Caco-2 (cell line): ENCODE results near the gene OST4. TPM values are rescaled to one million over a fixed set of nuclear protein-coding genes. Genes with fewer than 3 reads are reported as not detected.

Source experiments
- BruUV-seq: library from RNA; stranded (reverse); fragments of 400-500 nt; replicated peaks from 2 replicates; lab custom pipeline; 2021; lab: Mats Ljungman, UMichigan
- CTCF ChIA-PET: fragments of 300-600 bp; sonication (Branson Sonifier 250); formaldehyde crosslinking; loops from one replicate; lab custom pipeline; 2022; ENCODE audit warnings: antibody characterized with exemption; lab: Charles Lee
- POLR2A ChIA-PET: fragments of 300-600 bp; sonication (Branson Sonifier 250); formaldehyde crosslinking; loops from one replicate; lab custom pipeline; 2022; ENCODE audit warnings: antibody characterized with exemption; lab: Charles Lee
- DNase-seq, 2 experiments: peaks; one replicate each; pipeline versions ENCODE4 v3.0.0 to v3.0.0-alpha.2; 2020 to 2022
- H3K27me3 ChIP-seq: replicated peaks from 2 replicates; pipeline ENCODE4 v1.6.0; 2011; ENCODE audit warnings: low read length; ENCODE audit not compliant: control insufficient read depth, insufficient read depth
- H3K36me3 ChIP-seq: 2 replicates; pipeline ENCODE4 v1.5.1; 2011; ENCODE audit warnings: low read length; ENCODE audit not compliant: control insufficient read depth, insufficient read depth
- H3K4me1 ChIP-seq: fragments of 250-450 bp; sonication (Bioruptor Pico); 2 replicates; pipeline ENCODE4 v1.5.1; 2020; ENCODE audit warnings: mild to moderate bottlenecking
- H3K4me3 ChIP-seq: 2 replicates; pipeline ENCODE4 v1.5.1; 2011; ENCODE audit warnings: low read depth, mild to moderate bottlenecking, control low read depth, low read length
- H3K9me3 ChIP-seq: fragments of 250-450 bp; sonication (Bioruptor Pico); 2 replicates; pipeline ENCODE4 v1.5.1; 2020; ENCODE audit warnings: mild to moderate bottlenecking, moderate library complexity
- H3K27ac Mint-ChIP-seq: one replicate; pipeline ENCODE4 v1.8.0; 2022; ENCODE audit warnings: mixed read lengths; ENCODE audit not compliant: unreplicated experiment
- H3K27me3 Mint-ChIP-seq: one replicate; pipeline ENCODE4 v1.8.0; 2022; ENCODE audit warnings: mixed read lengths; ENCODE audit not compliant: insufficient read depth, unreplicated experiment
- H3K36me3 Mint-ChIP-seq: one replicate; pipeline ENCODE4 v1.8.0; 2022; ENCODE audit warnings: mild to moderate bottlenecking, mixed read lengths; ENCODE audit not compliant: insufficient read depth, unreplicated experiment
- H3K4me1 Mint-ChIP-seq: one replicate; pipeline ENCODE4 v1.8.0; 2022; ENCODE audit warnings: low read depth, mixed read lengths; ENCODE audit not compliant: unreplicated experiment
- H3K4me3 Mint-ChIP-seq: one replicate; pipeline ENCODE4 v1.8.0; 2022; ENCODE audit warnings: mild to moderate bottlenecking, moderate library complexity, mixed read lengths; ENCODE audit not compliant: unreplicated experiment
- H3K9me3 Mint-ChIP-seq: one replicate; pipeline ENCODE4 v1.8.0; 2022; ENCODE audit warnings: mixed read lengths; ENCODE audit not compliant: unreplicated experiment
- intact Hi-C: fragments of 100-400 bp; cut with micrococcal nuclease; formaldehyde crosslinking; loops from one replicate; pipeline ENCODE4 v1.10.0; 2022; ENCODE audit not compliant: unreplicated experiment
- total RNA-seq: library from RNA; stranded (reverse); gene quantifications from 2 replicates; pipeline ENCODE4 v1.2.3, GENCODE V29; 2022
- TF ChIP-seq, protein P1 (sequence below), 2 experiments: fragments of 200-600 bp in 1 of 2; IDR thresholded peaks; 1 replicate in 1 of 2; 2 replicates in 1 of 2; pipeline versions ENCODE4 v1.5.1 to v1.8.0; 2011 to 2022; ENCODE audit warnings: antibody characterized with exemption in 1 of 2, control low read depth in 1 of 2, inconsistent platforms in 1 of 2, low read depth in 1 of 2, low read length in 1 of 2, mild to moderate bottlenecking in 1 of 2, moderate library complexity in 1 of 2; ENCODE audit not compliant: insufficient read depth in 1 of 2, severe bottlenecking in 1 of 2, unreplicated experiment in 1 of 2

The OST4 gene
- total RNA-seq, 1 experiment from 2014 or later: 237 TPM

DNA sequence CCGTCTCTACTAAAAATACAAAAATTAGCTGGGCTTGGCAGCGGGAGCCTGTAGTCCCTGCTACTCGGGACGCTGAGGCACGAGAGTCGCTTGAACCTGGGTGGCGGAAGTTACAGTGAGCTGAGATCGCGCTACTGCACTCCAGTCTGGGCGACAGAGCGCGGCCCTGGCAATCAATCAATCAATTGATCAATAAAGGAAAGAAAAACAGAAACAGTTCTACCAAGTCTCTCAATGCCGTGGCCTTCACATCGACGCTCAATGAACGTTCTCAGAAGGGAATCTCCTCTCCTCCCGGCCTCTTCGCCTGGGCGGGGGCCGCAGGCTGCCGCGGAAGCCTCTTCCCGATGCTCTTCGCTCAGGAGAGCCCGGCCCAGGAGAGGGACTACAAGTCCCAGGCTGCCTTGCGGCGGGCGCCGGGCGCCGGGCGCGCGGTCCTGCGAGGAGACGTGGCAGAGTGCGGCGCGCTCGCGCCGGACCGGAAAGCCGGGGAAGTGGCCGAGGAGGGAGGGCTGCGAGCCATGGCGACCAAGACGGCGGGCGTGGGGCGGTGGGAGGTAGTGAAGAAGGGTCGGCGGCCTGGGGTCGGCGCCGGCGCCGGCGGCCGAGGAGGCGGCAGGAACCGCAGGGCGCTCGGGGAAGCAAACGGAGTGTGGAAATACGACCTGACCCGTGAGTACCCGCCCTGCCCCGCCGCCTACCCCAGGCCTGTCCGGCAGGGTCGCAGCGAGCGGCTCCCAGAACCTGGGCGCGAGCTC, 38.8 kb downstream of the OST4 start, which contains the start of gene TMEM214:
Gene TMEM214 (plus strand): TSS at position 471 of the 758 bp plus-strand sequence. CDS start 51 bp downstream, at position 522.
- Mint-ChIP-seq H3K4me3 (peak within 1 kb of the TSS; percentile 98), H3K36me3 (peaks cover 40% of the 10 kb centered on the region)
- BruUV-seq: no TSS peak

DNA sequence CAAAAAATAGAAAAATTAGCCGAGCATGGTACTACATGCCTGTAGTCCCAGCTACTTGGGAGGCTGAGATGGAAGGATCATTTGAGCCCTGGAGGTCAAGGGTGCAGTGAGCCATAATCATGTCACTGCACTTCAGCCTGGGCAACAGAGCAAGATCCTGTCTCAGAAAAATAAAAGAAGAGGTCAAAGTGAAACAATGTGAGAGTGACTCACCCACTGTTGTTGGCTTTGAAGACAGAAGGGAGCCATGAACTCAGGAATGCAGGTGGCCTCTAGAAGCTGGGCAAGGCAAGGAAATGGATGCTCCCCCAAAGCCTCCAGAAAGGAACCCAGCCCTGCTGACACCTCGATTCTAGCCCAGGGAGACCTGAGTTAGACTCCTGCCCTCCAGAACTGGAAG, 42.4 kb downstream of the OST4 start:
- CTCF ChIA-PET: no interaction called here
- no peaks in the 10 kb centered on the region for H3K9me3 ChIP-seq
- H3K4me1 ChIP-seq: peaks cover 16% of the 10 kb centered on the region
- no peaks in the 10 kb centered on the region for H3K36me3 ChIP-seq
- Mint-ChIP-seq H3K27ac (no peak overlapping the region), H3K36me3 (peaks cover 14% of the 10 kb centered on the region), H3K27me3 (no peaks in the 10 kb centered on the region), H3K9me3 (no peaks in the 10 kb centered on the region), H3K4me3 (no peak overlapping the region), H3K4me1 (peaks cover 3% of the 10 kb centered on the region)
- H3K4me3 ChIP-seq: no peak overlapping the region
- no peaks in the 10 kb centered on the region for H3K27me3 ChIP-seq
- POLR2A ChIA-PET: interaction anchor here (0.5 kb wide), 1 partner anchor 35 kb away, joined by 4 read pairs; no protein-coding TSS in a partner anchor
- TF ChIP-seq, protein P1, sequence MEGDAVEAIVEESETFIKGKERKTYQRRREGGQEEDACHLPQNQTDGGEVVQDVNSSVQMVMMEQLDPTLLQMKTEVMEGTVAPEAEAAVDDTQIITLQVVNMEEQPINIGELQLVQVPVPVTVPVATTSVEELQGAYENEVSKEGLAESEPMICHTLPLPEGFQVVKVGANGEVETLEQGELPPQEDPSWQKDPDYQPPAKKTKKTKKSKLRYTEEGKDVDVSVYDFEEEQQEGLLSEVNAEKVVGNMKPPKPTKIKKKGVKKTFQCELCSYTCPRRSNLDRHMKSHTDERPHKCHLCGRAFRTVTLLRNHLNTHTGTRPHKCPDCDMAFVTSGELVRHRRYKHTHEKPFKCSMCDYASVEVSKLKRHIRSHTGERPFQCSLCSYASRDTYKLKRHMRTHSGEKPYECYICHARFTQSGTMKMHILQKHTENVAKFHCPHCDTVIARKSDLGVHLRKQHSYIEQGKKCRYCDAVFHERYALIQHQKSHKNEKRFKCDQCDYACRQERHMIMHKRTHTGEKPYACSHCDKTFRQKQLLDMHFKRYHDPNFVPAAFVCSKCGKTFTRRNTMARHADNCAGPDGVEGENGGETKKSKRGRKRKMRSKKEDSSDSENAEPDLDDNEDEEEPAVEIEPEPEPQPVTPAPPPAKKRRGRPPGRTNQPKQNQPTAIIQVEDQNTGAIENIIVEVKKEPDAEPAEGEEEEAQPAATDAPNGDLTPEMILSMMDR (IDR thresholded peaks at IDR 0.05; ENCODE audit: insufficient read depth in 1 of 2, low read depth in 1 of 2, low read length in 1 of 2, severe bottlenecking in 1 of 2, unreplicated experiment in 1 of 2): no peak
- no peak for DNase-seq
- intact Hi-C loops: no loop called here
- no TSS peak for BruUV-seq

More for the DNA sequence above, 38.8 kb downstream of the OST4 start, which contains the start of gene TMEM214:
- CTCF ChIA-PET: interaction anchor here (1.0 to 1.4 kb wide), 2 partner anchors 49 to 71 kb away, joined by 3 read pairs; no protein-coding TSS in a partner anchor
- Mint-ChIP-seq H3K27ac (peak within 1 kb of the TSS; percentile 91), H3K9me3 (no peaks in the 10 kb centered on the region), H3K27me3 (no peaks in the 10 kb centered on the region), H3K4me1 (peaks cover 7% of the 10 kb centered on the region)
- no peaks in the 10 kb centered on the region for H3K27me3 ChIP-seq
- TF ChIP-seq, protein P1 (IDR thresholded peaks at IDR 0.05; ENCODE audit: insufficient read depth in 1 of 2, low read depth in 1 of 2, low read length in 1 of 2, severe bottlenecking in 1 of 2, unreplicated experiment in 1 of 2): peak in 1 of 2 experiments; percentile 29
- POLR2A ChIA-PET: interaction anchor here (0.5 to 2.1 kb wide), 5 partner anchors 9 to 54 kb away, joined by 3 to 19 read pairs (median 3); partner anchors contain the start of genes AGBL5 and OST4
- no peaks in the 10 kb centered on the region; the same call in 1 of the 2 replicates for H3K36me3 ChIP-seq
- H3K4me3 ChIP-seq: peak within 1 kb of the TSS; percentile 92
- H3K9me3 ChIP-seq: no peaks in the 10 kb centered on the region
- intact Hi-C loops: loop anchor here (1.0 to 2.0 kb wide), 2 partner anchors 18 to 48 kb away; no protein-coding TSS in a partner anchor
- H3K4me1 ChIP-seq: peaks cover 17% of the 10 kb centered on the region
- DNase-seq: peak; percentile 90 to 93

DNA sequence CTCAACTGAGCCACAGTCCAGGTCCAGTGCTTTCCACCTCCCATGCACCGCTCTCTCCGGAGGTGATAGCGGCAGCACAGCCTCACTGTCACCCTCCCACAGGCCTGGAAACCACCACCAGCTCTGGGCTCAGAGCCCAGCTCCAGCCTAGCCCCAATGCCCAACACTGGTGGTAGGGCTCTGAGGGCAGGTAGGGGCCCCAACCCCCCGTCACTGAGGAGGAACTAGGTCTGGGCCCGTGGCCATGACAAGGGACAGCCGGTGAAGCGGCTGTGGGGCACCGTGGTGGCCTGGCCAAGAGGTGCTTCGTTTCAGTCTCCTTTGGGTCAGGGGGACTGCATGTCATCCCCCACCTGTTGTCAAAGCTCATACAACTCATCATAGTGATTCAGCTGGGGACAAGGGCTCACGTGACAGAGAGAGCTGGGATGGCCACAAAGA, 44.2 kb downstream of the OST4 start:
- Mint-ChIP-seq H3K27ac (no peak overlapping the region), H3K9me3 (no peaks in the 10 kb centered on the region), H3K27me3 (no peaks in the 10 kb centered on the region), H3K4me3 (no peak overlapping the region), H3K4me1 (no peaks in the 10 kb centered on the region), H3K36me3 (peaks cover 5% of the 10 kb centered on the region)
- TF ChIP-seq, protein P1 (IDR thresholded peaks at IDR 0.05; ENCODE audit: insufficient read depth in 1 of 2, low read depth in 1 of 2, low read length in 1 of 2, severe bottlenecking in 1 of 2, unreplicated experiment in 1 of 2): no peak
- BruUV-seq: no TSS peak
- Histone ChIP-seq H3K4me3 (no peak overlapping the region), H3K27me3 (no peaks in the 10 kb centered on the region), H3K9me3 (no peaks in the 10 kb centered on the region), H3K36me3 (no peaks in the 10 kb centered on the region), H3K4me1 (peaks cover 13% of the 10 kb centered on the region)
- CTCF ChIA-PET: no interaction called here
- POLR2A ChIA-PET: no interaction called here
- intact Hi-C loops: no loop called here
- DNase-seq: no peak
